Thyroid gland (tissue), 4 donors: ENCODE data around the gene PPP3CA. TPM values are rescaled to one million over a fixed set of nuclear protein-coding genes. Genes with fewer than 3 reads are reported as not detected.

Source experiments
- DNase-seq, 2 donors: peaks; one replicate each; pipeline ENCODE4 v3.0.0-alpha.2; 2019
- H3K27ac ChIP-seq, 3 donors: fragments of 200-600 bp; sonication (generic); 1 replicate in 2 of 3; 2 replicates in 1 of 3; pipeline ENCODE4 v1.5.1; 2016 to 2019; ENCODE audit warnings: mild to moderate bottlenecking in 1 of 3, moderate library complexity in 1 of 3
- H3K27me3 ChIP-seq: fragments of 200-600 bp; sonication (generic); one replicate; pipeline ENCODE4 v1.5.1; 2019
- H3K36me3 ChIP-seq, 2 donors: fragments of 200-600 bp; sonication (generic); one replicate each; pipeline ENCODE4 v1.5.1; 2016 to 2019
- H3K4me1 ChIP-seq, 2 donors: fragments of 200-600 bp; sonication (generic); one replicate each; pipeline ENCODE4 v1.5.1; 2017 to 2019
- H3K4me3 ChIP-seq, 3 donors: fragments of 200-600 bp; sonication (generic); replicated peaks in 1 of 3; 1 replicate in 2 of 3; 2 replicates in 1 of 3; pipeline ENCODE4 v1.5.1; 2016; ENCODE audit warnings: mild to moderate bottlenecking in 1 of 3
- H3K9me3 ChIP-seq: fragments of 200-600 bp; sonication (generic); one replicate; pipeline ENCODE4 v1.5.1; 2017
- CTCF ChIP-seq, 6 experiments: fragments of 200-600 bp in 3 of 6; fragments of 450-650 bp in 3 of 6; sonication (generic) in 3 of 6; IDR thresholded peaks; one replicate each; pipeline ENCODE4 v1.5.1; 2016 to 2019; ENCODE audit warnings: antibody characterized with exemption in 6 of 6, mild to moderate bottlenecking in 2 of 6, inconsistent platforms in 1 of 6, moderate library complexity in 1 of 6
- POLR2A ChIP-seq, 2 donors: fragments of 450-650 bp; IDR thresholded peaks; one replicate each; pipeline ENCODE4 v1.6.1; 2017; ENCODE audit warnings: antibody characterized with exemption in 2 of 2, mild to moderate bottlenecking in 2 of 2, moderate library complexity in 1 of 2
- WGBS, 2 donors: methylation state at CpG; one replicate each; pipeline ENCODE4 v1.1.5; 2017; 5-methylcytosine and 5-hydroxymethylcytosine counted together
- intact Hi-C: fragments of 100-400 bp; cut with DNase I; formaldehyde crosslinking; loops from one replicate; pipeline ENCODE4 v1.15.1; 2023
- total RNA-seq, 4 donors: library from RNA; depleted of rRNA; stranded (reverse); fragments of >200 nt; gene quantifications; one replicate each; pipeline ENCODE4 v1.2.3, GENCODE V29; 2016

PPP3CA gene
- total RNA-seq, 4 donors from 2014 or later: 31.6 to 45.8 (median 34.4) TPM

GRCh38 chr4:101018836-101019235 lies 328.5 kb downstream of the PPP3CA start:
- no peak overlapping the region for H3K27ac ChIP-seq
- intact Hi-C loops: no loop called here
- DNase-seq: no peak
- no peaks in the 10 kb centered on the region for H3K36me3 ChIP-seq
- no peak overlapping the region for H3K4me3 ChIP-seq
- no peak for TF ChIP-seq POLR2A (IDR thresholded peaks at IDR 0.05)
- TF ChIP-seq CTCF (IDR thresholded peaks at IDR 0.05): no peak
- WGBS, 2 donors: 89 to 90% methylated on average over 5 of the region's 5 CpGs
- no peaks in the 10 kb centered on the region for H3K4me1 ChIP-seq
- no peaks in the 10 kb centered on the region for H3K9me3 ChIP-seq
- no peaks in the 10 kb centered on the region for H3K27me3 ChIP-seq

DNA sequence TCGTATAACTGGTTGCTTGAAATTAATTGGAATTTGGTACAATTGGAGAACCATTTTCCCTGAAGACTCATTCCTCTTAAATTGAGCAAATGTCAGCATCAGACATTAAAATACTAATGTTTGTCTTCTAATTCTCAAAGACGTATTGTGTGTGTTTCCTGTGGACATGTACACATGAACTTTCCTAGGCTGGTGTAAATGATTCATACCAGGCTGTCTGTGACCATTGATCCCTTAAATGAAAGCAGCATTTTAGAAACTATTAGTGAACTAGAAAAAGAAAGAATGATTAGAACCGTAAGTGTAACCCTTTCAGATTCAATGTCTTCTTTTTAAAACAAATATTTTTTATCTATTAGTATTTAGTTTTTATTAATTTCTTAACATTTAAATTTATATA lies 332.9 kb downstream of the PPP3CA start:
- Histone ChIP-seq H3K27me3 (no peaks in the 10 kb centered on the region), H3K36me3 (no peaks in the 10 kb centered on the region), H3K27ac (no peak overlapping the region), H3K9me3 (no peaks in the 10 kb centered on the region), H3K4me3 (no peak overlapping the region), H3K4me1 (peaks cover 0 to 2% of the 10 kb centered on the region in 2 donors)
- 70 to 78% methylated on average over 3 of the region's 3 CpGs for WGBS, 2 donors
- TF ChIP-seq POLR2A (IDR thresholded peaks at IDR 0.05): no peak
- TF ChIP-seq CTCF (IDR thresholded peaks at IDR 0.05): no peak
- DNase-seq: no peak
- intact Hi-C loops: no loop called here

- TF ChIP-seq CTCF (IDR thresholded peaks at IDR 0.05): no peak
- TF ChIP-seq POLR2A (IDR thresholded peaks at IDR 0.05): no peak
- 90 to 98% methylated on average over 1 of the region's 1 CpG for WGBS, 2 donors
- no peak for DNase-seq
- H3K36me3 ChIP-seq: no peaks in the 10 kb centered on the region
- no peaks in the 10 kb centered on the region for H3K27me3 ChIP-seq
- H3K27ac ChIP-seq: no peak overlapping the region
- intact Hi-C loops: no loop called here
- peaks cover 0 to 2% of the 10 kb centered on the region in 2 donors for H3K4me1 ChIP-seq
- H3K9me3 ChIP-seq: peaks cover 3% of the 10 kb centered on the region
- no peak overlapping the region for H3K4me3 ChIP-seq
Observed at GRCh38 chr4:101010987-101011386, 336.3 kb downstream of the PPP3CA start.

DNA sequence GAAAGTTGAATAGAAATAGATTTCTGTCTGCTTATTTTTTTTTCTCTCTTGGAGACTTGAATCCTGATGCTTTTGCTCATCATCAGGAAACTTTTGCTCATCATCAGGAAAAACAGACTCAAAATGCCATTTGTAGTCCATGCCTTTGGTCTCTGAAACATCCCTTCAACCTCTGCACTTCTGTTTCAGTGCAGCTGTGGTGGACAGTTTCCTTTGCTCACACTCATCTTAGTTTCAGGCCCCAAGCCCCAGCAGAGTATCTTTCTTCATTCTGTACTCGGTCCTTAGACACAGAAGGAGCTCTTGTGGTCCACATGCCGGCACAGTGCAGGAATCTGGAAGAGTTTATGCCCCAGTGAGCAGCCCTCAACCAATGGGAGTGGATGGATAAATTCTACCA lies 337.9 kb downstream of the PPP3CA start:
- WGBS, 2 donors: 25 to 39% methylated on average over 2 of the region's 2 CpGs

DNA sequence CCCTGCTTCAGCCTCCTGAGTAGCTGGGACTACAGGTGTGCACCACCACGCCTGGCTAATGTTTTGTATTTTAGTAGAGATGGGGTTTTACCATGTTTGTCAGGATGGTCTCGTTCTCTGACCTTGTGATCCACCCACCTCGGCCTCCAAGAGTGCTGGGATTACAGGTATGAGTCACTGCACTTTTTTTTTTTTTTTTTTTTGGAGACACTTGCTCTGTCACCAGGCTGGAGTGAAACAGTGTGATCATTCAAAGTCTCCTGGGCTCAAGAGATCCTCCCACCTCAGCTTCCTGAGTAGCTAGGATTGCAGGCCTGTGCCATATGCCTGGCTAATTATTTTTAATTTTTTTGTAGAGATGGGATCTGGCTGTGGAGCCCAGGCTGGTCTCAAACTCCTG lies 338.8 kb downstream of the PPP3CA start:
- Histone ChIP-seq H3K27ac (no peak overlapping the region), H3K4me3 (no peak overlapping the region), H3K27me3 (no peaks in the 10 kb centered on the region), H3K9me3 (peaks cover 3% of the 10 kb centered on the region), H3K4me1 (peaks cover 0 to 2% of the 10 kb centered on the region in 2 donors), H3K36me3 (no peaks in the 10 kb centered on the region)
- 96% methylated on average over 3 of the region's 3 CpGs for WGBS, 2 donors
- TF ChIP-seq POLR2A (IDR thresholded peaks at IDR 0.05): no peak
- no peak for TF ChIP-seq CTCF (IDR thresholded peaks at IDR 0.05)
- no peak for DNase-seq
- intact Hi-C loops: no loop called here

More for the DNA sequence above, 337.9 kb downstream of the PPP3CA start:
- intact Hi-C loops: no loop called here
- Histone ChIP-seq H3K36me3 (no peaks in the 10 kb centered on the region), H3K9me3 (peaks cover 3% of the 10 kb centered on the region), H3K27me3 (no peaks in the 10 kb centered on the region), H3K4me1 (peaks cover 0 to 2% of the 10 kb centered on the region in 2 donors), H3K27ac (no peak overlapping the region), H3K4me3 (no peak overlapping the region)
- DNase-seq: peak; percentile 3 to 13
- no peak for TF ChIP-seq POLR2A (IDR thresholded peaks at IDR 0.05)
- TF ChIP-seq CTCF (IDR thresholded peaks at IDR 0.05): no peak
